DND-41 (cell line): ENCODE data around the gene ACKR3.

Source experiments
- ATAC-seq: fragments of 200-7000 bp; cut with Tn5 transposase; 3 replicates; pipeline ENCODE4 v1.9.1; 2021; ENCODE audit warnings: low read depth; ENCODE audit not compliant: insufficient read depth
- DNase-seq: peaks from one replicate; pipeline ENCODE4 v3.0.0-alpha.2; 2020
- H2AFZ ChIP-seq: 2 replicates; pipeline ENCODE4 v1.6.0; 2012; ENCODE audit warnings: low read depth, low read length
- H3K27ac ChIP-seq: 2 replicates; pipeline ENCODE4 v1.5.1; 2012; ENCODE audit warnings: low read length, inconsistent platforms
- H3K27me3 ChIP-seq: fragments of 200-600 bp; sonication (generic); 2 replicates; pipeline ENCODE4 v1.6.0; 2012; ENCODE audit warnings: low read length, mild to moderate bottlenecking, inconsistent platforms; ENCODE audit not compliant: insufficient read depth, poor library complexity
- H3K36me3 ChIP-seq: 2 replicates; pipeline ENCODE4 v1.5.1; 2012; ENCODE audit warnings: low read length, inconsistent platforms; ENCODE audit not compliant: insufficient read depth
- H3K4me1 ChIP-seq: 2 replicates; pipeline ENCODE4 v1.5.1; 2012; ENCODE audit warnings: mild to moderate bottlenecking, low read length; ENCODE audit not compliant: insufficient read depth
- H3K4me2 ChIP-seq: 2 replicates; pipeline ENCODE4 v1.6.0; 2012; ENCODE audit warnings: mild to moderate bottlenecking, moderate library complexity, low read length, inconsistent platforms; ENCODE audit not compliant: insufficient read depth
- H3K4me3 ChIP-seq, 2 experiments: fragments of 200-600 bp in 1 of 2; shearing (Covaris generic) in 1 of 2; 2 replicates each; pipeline ENCODE4 v1.5.1; 2012 to 2016; ENCODE audit warnings: inconsistent platforms in 2 of 2, low read length in 2 of 2, mild to moderate bottlenecking in 2 of 2, low read depth in 1 of 2, moderate library complexity in 1 of 2
- H3K79me2 ChIP-seq: 2 replicates; pipeline ENCODE4 v1.6.0; 2012; ENCODE audit warnings: low read length, inconsistent platforms; ENCODE audit not compliant: insufficient read depth
- H3K9ac ChIP-seq: 2 replicates; pipeline ENCODE4 v1.6.0; 2012; ENCODE audit warnings: low read depth, mild to moderate bottlenecking, inconsistent platforms, low read length, moderate library complexity
- H3K9me3 ChIP-seq: 2 replicates; pipeline ENCODE4 v1.5.1; 2012; ENCODE audit warnings: low read length, moderate library complexity, mild to moderate bottlenecking, inconsistent platforms; ENCODE audit not compliant: insufficient read depth, severe bottlenecking
- H4K20me1 ChIP-seq: 2 replicates; pipeline ENCODE4 v1.6.0; 2012; ENCODE audit warnings: low read length; ENCODE audit not compliant: insufficient read depth
- CTCF ChIP-seq: IDR thresholded peaks from 2 replicates; pipeline ENCODE4 v1.5.1; 2012; ENCODE audit warnings: borderline replicate concordance, low read length, moderate library complexity, mild to moderate bottlenecking; ENCODE audit not compliant: poor library complexity, severe bottlenecking; ENCODE audit errors: extremely low read depth
- EZH2 ChIP-seq: IDR thresholded peaks from 3 replicates; pipeline ENCODE4 v1.6.1; 2012; ENCODE audit warnings: borderline replicate concordance, low read depth, mild to moderate bottlenecking, moderate library complexity, low read length, inconsistent platforms; ENCODE audit not compliant: severe bottlenecking

The ACKR3 gene

DNA sequence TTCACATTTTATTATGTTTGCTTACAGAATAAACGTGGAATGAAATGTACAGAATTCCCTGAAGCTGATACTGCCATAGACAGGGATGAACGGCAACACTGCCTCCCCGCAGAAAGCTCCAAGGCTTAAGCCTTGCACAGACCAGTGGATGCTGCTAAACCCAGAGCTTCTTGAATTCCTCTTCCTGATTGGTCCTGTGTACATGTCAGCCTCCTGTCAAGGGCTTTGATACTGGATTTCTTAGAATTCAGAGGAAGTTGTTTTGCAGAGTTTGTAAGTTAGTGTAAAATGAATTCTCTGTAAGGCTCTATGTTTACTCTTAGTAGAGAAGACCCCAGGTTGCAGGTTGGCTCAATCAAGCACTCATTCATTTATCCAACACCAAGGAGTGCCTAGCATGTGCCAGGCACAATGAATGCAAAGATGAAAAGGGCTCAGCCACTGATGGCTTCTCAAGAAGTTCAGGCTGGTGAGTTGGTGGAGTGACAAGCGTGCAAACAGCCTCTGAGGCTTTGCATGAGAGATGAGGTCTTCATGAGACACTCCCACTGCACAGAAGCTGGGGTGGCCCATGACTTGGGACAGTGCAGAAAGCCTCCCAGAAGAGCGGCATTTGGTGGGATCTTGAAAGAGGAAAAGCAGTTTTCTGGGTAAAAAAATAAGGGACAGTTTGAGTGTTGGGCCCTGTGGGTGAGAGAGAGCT, 50.4 kb downstream of the ACKR3 start:
- no peak for TF ChIP-seq CTCF
- TF ChIP-seq EZH2, result no peak

DNA sequence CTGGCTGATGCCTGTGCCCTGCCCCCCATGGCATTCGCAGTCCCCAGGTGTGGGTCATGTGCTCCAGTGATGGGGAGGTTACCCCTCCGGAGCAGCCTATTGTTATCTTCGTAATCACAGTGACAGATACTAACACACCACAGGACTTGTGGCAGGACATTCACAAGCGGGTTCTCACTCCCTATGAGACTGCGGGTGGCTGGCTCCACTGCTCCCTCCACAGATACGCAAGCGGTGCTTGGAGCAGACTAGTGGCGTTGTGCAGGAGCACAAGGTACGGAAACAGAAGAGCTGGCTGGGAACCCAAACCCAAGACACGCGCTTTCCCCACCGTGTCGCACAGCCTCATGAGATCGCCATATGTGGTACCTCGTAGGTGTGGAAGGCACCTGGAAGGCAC, 52.2 kb downstream of the ACKR3 start:
- H4K20me1 ChIP-seq, result no peaks in the 10 kb centered on the region; the same call in 1 of the 2 replicates
- ATAC-seq, result no peak
- H3K27ac ChIP-seq, result no peak overlapping the region
- H3K9ac ChIP-seq, result no peak overlapping the region
- H3K79me2 ChIP-seq, result no peaks in the 10 kb centered on the region
- no peaks in the 10 kb centered on the region for H3K4me1 ChIP-seq
- no peak for DNase-seq
- no peaks in the 10 kb centered on the region for H3K36me3 ChIP-seq
- H3K4me3 ChIP-seq, result no peak overlapping the region
- TF ChIP-seq CTCF (no peak), EZH2 (no peak)
- no peaks in the 10 kb centered on the region for H3K9me3 ChIP-seq
- H3K4me2 ChIP-seq, result no peak overlapping the region
- no peak overlapping the region for H2AFZ ChIP-seq
- H3K27me3 ChIP-seq, result peaks cover 9% of the 10 kb centered on the region

More for the DNA sequence above, 50.4 kb downstream of the ACKR3 start:
- Histone ChIP-seq H3K9ac (no peak overlapping the region), H3K27ac (no peak overlapping the region), H3K4me1 (no peaks in the 10 kb centered on the region), H3K36me3 (no peaks in the 10 kb centered on the region), H3K79me2 (no peaks in the 10 kb centered on the region), H3K4me2 (no peak overlapping the region), H4K20me1 (no peaks in the 10 kb centered on the region; the same call in 1 of the 2 replicates), H3K27me3 (peaks cover 9% of the 10 kb centered on the region), H3K9me3 (no peaks in the 10 kb centered on the region), H2AFZ (no peak overlapping the region), H3K4me3 (no peak overlapping the region)
- DNase-seq, result no peak
- peak; percentile 62; the same call in 2 of the 3 replicates for ATAC-seq

- no peak overlapping the region for H3K4me3 ChIP-seq
- no peak for TF ChIP-seq CTCF
- TF ChIP-seq EZH2, result no peak
- H3K27ac ChIP-seq, result no peak overlapping the region
- H3K79me2 ChIP-seq, result no peaks in the 10 kb centered on the region
- DNase-seq, result no peak
- H3K4me2 ChIP-seq, result no peak overlapping the region
- H3K4me1 ChIP-seq, result no peaks in the 10 kb centered on the region
- H3K9me3 ChIP-seq, result no peaks in the 10 kb centered on the region
- H4K20me1 ChIP-seq, result no peaks in the 10 kb centered on the region; the same call in 1 of the 2 replicates
- no peak overlapping the region for H2AFZ ChIP-seq
- ATAC-seq, result no peak
- no peaks in the 10 kb centered on the region for H3K36me3 ChIP-seq
- H3K9ac ChIP-seq, result no peak overlapping the region
- peaks cover 9% of the 10 kb centered on the region for H3K27me3 ChIP-seq
These were observed 52.6 kb downstream of the ACKR3 start for GRCh38 chr2:236622201-236622600.
